Measurements from ENCODE around the gene S100A4. TPM values are rescaled to one million over a fixed set of nuclear protein-coding genes. Genes with fewer than 3 reads are reported as not detected.

S100A4 gene
- total RNA-seq, 1 experiment from 2014 or later, result 22.7 TPM

GRCh38 chr1:153509729-153510354 is 35.8 kb downstream of the S100A4 start:
- ChIA-PET CTCF (interaction anchor here (0.7 to 5.5 kb wide), 16 partner anchors 8 to 188 kb away, joined by 3 to 36 read pairs (median 8); partner anchors contain the start of genes CHTOP, S100A1, S100A13 and S100A6), POLR2A (no interaction called here)
- Mint-ChIP-seq H3K9me3 (no peaks in the 10 kb centered on the region), H3K4me1 (peaks cover 3% of the 10 kb centered on the region; the same call in 1 of the 2 replicates), H3K27me3 (ENCODE audit: low read depth) (peaks cover 27% of the 10 kb centered on the region), H3K4me3 (no peak overlapping the region), H3K36me3 (no peaks in the 10 kb centered on the region), H3K27ac (no peak overlapping the region)
- ATAC-seq (peak; percentile 29; the same call in 1 of the 2 replicates), DNase-seq (ENCODE audit: low spot score) (peak; percentile 62)
- TF ChIP-seq TCF7 (CRISPR knock-in tag; IDR thresholded peaks at IDR 0.05; ENCODE audit: low read depth) (no peak), CTCF (IDR thresholded peaks at IDR 0.05) (0 out of 2 replicates have a peak, but pooled peaks have one; percentile 28), ZSCAN18 (CRISPR knock-in tag; IDR thresholded peaks at IDR 0.05) (no peak)

GRCh38 chr1:153509036-153509435 is 36.6 kb downstream of the S100A4 start:
- H3K4me3 Mint-ChIP-seq, result no peak overlapping the region
- no peak overlapping the region for H3K27ac Mint-ChIP-seq
- H3K27me3 Mint-ChIP-seq (ENCODE audit: low read depth), result peaks cover 19% of the 10 kb centered on the region
- no peaks in the 10 kb centered on the region for H3K9me3 Mint-ChIP-seq
- peaks cover 3% of the 10 kb centered on the region; the same call in 1 of the 2 replicates for H3K4me1 Mint-ChIP-seq
- ChIA-PET CTCF (interaction anchor here (1.0 to 5.5 kb wide), 8 partner anchors 14 to 154 kb away, joined by 3 to 33 read pairs (median 4); partner anchors contain the start of genes CHTOP, S100A13 and S100A4), POLR2A (no interaction called here)
- DNase-seq (ENCODE audit: low spot score), result no peak
- no peaks in the 10 kb centered on the region for H3K36me3 Mint-ChIP-seq
- ATAC-seq, result no peak
- TF ChIP-seq ETV6 (CRISPR knock-in tag; IDR thresholded peaks at IDR 0.05) (no peak), KAT7 (CRISPR knock-in tag; IDR thresholded peaks at IDR 0.05; ENCODE audit: borderline replicate concordance) (no peak), ZNF317 (CRISPR knock-in tag; IDR thresholded peaks at IDR 0.05; ENCODE audit: borderline replicate concordance, low read depth) (no peak), AR (CRISPR knock-in tag; IDR thresholded peaks at IDR 0.05) (no peak), IRF1 (CRISPR knock-in tag; IDR thresholded peaks at IDR 0.05) (no peak), ERG (CRISPR knock-in tag; IDR thresholded peaks at IDR 0.05) (no peak), ATF6 (CRISPR knock-in tag; IDR thresholded peaks at IDR 0.05) (no peak), FOXP4 (CRISPR knock-in tag; IDR thresholded peaks at IDR 0.05) (no peak), FOXK1 (CRISPR knock-in tag; IDR thresholded peaks at IDR 0.05) (no peak), MAX (CRISPR knock-in tag; IDR thresholded peaks at IDR 0.05) (no peak), ZMAT4 (CRISPR knock-in tag; IDR thresholded peaks at IDR 0.05) (no peak), SMAD3 (CRISPR knock-in tag; IDR thresholded peaks at IDR 0.05; ENCODE audit: borderline replicate concordance) (no peak), ZNF263 (CRISPR knock-in tag; IDR thresholded peaks at IDR 0.05; ENCODE audit: low read depth) (no peak), GTF2I (CRISPR knock-in tag; conservative IDR thresholded peaks at IDR 0.05) (no peak), NFATC4 (CRISPR knock-in tag; IDR thresholded peaks at IDR 0.05) (no peak)

All from WTC11 (cell line).